Measurements from ENCODE around the gene UMAD1. TPM values are rescaled to one million over a fixed set of nuclear protein-coding genes. Genes with fewer than 3 reads are reported as not detected.

The UMAD1 gene
- total RNA-seq, 1 donor from 2014 or later: 21.6 TPM

- H3K4me3 ChIP-seq: peak overlapping the region; percentile 79
- no peak for TF ChIP-seq CTCF (IDR thresholded peaks at IDR 0.05)
- no peaks in the 10 kb centered on the region for H3K27me3 ChIP-seq (ENCODE audit: low read depth)
- intact Hi-C loops (cut with DNase I): no loop called here
- H3K9me3 ChIP-seq: no peaks in the 10 kb centered on the region
- peak overlapping the region; percentile 92 for H3K27ac ChIP-seq
- H3K4me1 ChIP-seq: peaks cover 18% of the 10 kb centered on the region
- ATAC-seq (peak in 1 of 2 donors; percentile 25), DNase-seq (no peak)
- H3K36me3 ChIP-seq: peaks cover 14% of the 10 kb centered on the region
These were observed 718 bp upstream of the UMAD1 start for GRCh38 chr7:7639847-7640220.

GRCh38 chr7:7641129-7641663 lies 644 bp downstream of the UMAD1 start:
- Histone ChIP-seq H3K4me3 (peak overlapping the region; percentile 79), H3K36me3 (peaks cover 12% of the 10 kb centered on the region), H3K9me3 (no peaks in the 10 kb centered on the region), H3K4me1 (peaks cover 18% of the 10 kb centered on the region), H3K27ac (peak overlapping the region; percentile 92), H3K27me3 (ENCODE audit: low read depth) (no peaks in the 10 kb centered on the region)
- peak; percentile 2 to 19 for ATAC-seq
- no peak for TF ChIP-seq CTCF (IDR thresholded peaks at IDR 0.05)
- DNase-seq: no peak
- intact Hi-C loops (cut with DNase I): no loop called here

GRCh38 chr7:7642081-7642480 lies 1.5 kb downstream of the UMAD1 start:
- Histone ChIP-seq H3K27ac (no peak overlapping the region), H3K4me1 (peaks cover 18% of the 10 kb centered on the region), H3K4me3 (peak overlapping the region; percentile 79), H3K36me3 (peaks cover 3% of the 10 kb centered on the region), H3K27me3 (ENCODE audit: low read depth) (no peaks in the 10 kb centered on the region), H3K9me3 (no peaks in the 10 kb centered on the region)
- ATAC-seq (peak; percentile 2 to 24), DNase-seq (no peak)
- no peak for TF ChIP-seq CTCF (IDR thresholded peaks at IDR 0.05)
- intact Hi-C loops (cut with DNase I): no loop called here

- no peak overlapping the region for H3K27ac ChIP-seq
- no peak for TF ChIP-seq CTCF (IDR thresholded peaks at IDR 0.05)
- DNase-seq: no peak
- H3K4me1 ChIP-seq: no peaks in the 10 kb centered on the region
- no peak for ATAC-seq
- no peaks in the 10 kb centered on the region for H3K9me3 ChIP-seq
- intact Hi-C loops (cut with DNase I): no loop called here
- no peaks in the 10 kb centered on the region for H3K27me3 ChIP-seq (ENCODE audit: low read depth)
- no peak overlapping the region for H3K4me3 ChIP-seq
- no peaks in the 10 kb centered on the region for H3K36me3 ChIP-seq
These were observed 7.0 kb downstream of the UMAD1 start for GRCh38 chr7:7647495-7648036.

- TF ChIP-seq CTCF (IDR thresholded peaks at IDR 0.05): no peak
- Histone ChIP-seq H3K27me3 (ENCODE audit: low read depth) (no peaks in the 10 kb centered on the region), H3K36me3 (no peaks in the 10 kb centered on the region), H3K9me3 (no peaks in the 10 kb centered on the region), H3K4me3 (no peak overlapping the region), H3K4me1 (no peaks in the 10 kb centered on the region), H3K27ac (no peak overlapping the region)
- intact Hi-C loops (cut with DNase I): no loop called here
- DNase-seq: no peak
- no peak for ATAC-seq
These were observed 10.2 kb downstream of the UMAD1 start for GRCh38 chr7:7650682-7651206.
